Measurements from ENCODE around the gene FCSK.

Gene FCSK

DNA sequence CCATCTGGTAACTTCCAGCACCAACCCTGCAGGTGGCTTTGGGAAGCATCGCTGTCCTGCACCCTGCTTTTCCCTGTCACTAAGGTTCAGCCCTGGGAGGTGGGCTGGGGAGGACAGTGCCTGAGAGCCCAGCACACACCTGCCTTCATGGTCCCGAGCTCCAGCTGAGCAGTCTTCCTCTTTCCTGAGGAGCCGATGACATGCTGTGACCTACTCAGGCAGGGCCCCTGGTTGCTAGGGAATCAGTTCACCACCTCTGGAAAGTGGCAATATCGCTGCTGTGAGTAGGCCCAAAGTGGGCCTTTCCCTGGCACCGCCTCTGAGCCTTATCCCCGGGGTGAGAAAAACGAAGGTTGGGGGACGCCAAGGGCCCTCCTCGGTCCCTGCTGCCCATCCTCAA lies 33.4 kb upstream of the FCSK start:
- no peak for TF ChIP-seq GABPA (IDR thresholded peaks at IDR 0.05; ENCODE audit: low read depth)
- TF ChIP-seq, protein P1, sequence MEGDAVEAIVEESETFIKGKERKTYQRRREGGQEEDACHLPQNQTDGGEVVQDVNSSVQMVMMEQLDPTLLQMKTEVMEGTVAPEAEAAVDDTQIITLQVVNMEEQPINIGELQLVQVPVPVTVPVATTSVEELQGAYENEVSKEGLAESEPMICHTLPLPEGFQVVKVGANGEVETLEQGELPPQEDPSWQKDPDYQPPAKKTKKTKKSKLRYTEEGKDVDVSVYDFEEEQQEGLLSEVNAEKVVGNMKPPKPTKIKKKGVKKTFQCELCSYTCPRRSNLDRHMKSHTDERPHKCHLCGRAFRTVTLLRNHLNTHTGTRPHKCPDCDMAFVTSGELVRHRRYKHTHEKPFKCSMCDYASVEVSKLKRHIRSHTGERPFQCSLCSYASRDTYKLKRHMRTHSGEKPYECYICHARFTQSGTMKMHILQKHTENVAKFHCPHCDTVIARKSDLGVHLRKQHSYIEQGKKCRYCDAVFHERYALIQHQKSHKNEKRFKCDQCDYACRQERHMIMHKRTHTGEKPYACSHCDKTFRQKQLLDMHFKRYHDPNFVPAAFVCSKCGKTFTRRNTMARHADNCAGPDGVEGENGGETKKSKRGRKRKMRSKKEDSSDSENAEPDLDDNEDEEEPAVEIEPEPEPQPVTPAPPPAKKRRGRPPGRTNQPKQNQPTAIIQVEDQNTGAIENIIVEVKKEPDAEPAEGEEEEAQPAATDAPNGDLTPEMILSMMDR (IDR thresholded peaks at IDR 0.05; ENCODE audit: insufficient read depth, low read length) = no peak
- no peak for TF ChIP-seq POLR2AphosphoS5 (IDR thresholded peaks at IDR 0.05; ENCODE audit: low read depth)
- TF ChIP-seq SPI1 (IDR thresholded peaks at IDR 0.05; ENCODE audit: borderline replicate concordance, low read depth) = no peak
- TF ChIP-seq, protein P2, sequence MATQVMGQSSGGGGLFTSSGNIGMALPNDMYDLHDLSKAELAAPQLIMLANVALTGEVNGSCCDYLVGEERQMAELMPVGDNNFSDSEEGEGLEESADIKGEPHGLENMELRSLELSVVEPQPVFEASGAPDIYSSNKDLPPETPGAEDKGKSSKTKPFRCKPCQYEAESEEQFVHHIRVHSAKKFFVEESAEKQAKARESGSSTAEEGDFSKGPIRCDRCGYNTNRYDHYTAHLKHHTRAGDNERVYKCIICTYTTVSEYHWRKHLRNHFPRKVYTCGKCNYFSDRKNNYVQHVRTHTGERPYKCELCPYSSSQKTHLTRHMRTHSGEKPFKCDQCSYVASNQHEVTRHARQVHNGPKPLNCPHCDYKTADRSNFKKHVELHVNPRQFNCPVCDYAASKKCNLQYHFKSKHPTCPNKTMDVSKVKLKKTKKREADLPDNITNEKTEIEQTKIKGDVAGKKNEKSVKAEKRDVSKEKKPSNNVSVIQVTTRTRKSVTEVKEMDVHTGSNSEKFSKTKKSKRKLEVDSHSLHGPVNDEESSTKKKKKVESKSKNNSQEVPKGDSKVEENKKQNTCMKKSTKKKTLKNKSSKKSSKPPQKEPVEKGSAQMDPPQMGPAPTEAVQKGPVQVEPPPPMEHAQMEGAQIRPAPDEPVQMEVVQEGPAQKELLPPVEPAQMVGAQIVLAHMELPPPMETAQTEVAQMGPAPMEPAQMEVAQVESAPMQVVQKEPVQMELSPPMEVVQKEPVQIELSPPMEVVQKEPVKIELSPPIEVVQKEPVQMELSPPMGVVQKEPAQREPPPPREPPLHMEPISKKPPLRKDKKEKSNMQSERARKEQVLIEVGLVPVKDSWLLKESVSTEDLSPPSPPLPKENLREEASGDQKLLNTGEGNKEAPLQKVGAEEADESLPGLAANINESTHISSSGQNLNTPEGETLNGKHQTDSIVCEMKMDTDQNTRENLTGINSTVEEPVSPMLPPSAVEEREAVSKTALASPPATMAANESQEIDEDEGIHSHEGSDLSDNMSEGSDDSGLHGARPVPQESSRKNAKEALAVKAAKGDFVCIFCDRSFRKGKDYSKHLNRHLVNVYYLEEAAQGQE (IDR thresholded peaks at IDR 0.05; ENCODE audit: insufficient replicate concordance, low read depth) = no peak
- no peaks in the 10 kb centered on the region for H3K27me3 ChIP-seq (ENCODE audit: insufficient read depth, poor library complexity, severe bottlenecking)
- 0 out of 2 replicates have a peak overlapping the region, but pooled peaks have one; percentile 10 for H3K27ac ChIP-seq (replicated peaks)
- no peak for DNase-seq (ENCODE audit: low read depth in 1 of 2, low spot score in 1 of 2)
- H3K4me3 ChIP-seq (replicated peaks; ENCODE audit: insufficient read depth, low read length) = no peak overlapping the region

DNA sequence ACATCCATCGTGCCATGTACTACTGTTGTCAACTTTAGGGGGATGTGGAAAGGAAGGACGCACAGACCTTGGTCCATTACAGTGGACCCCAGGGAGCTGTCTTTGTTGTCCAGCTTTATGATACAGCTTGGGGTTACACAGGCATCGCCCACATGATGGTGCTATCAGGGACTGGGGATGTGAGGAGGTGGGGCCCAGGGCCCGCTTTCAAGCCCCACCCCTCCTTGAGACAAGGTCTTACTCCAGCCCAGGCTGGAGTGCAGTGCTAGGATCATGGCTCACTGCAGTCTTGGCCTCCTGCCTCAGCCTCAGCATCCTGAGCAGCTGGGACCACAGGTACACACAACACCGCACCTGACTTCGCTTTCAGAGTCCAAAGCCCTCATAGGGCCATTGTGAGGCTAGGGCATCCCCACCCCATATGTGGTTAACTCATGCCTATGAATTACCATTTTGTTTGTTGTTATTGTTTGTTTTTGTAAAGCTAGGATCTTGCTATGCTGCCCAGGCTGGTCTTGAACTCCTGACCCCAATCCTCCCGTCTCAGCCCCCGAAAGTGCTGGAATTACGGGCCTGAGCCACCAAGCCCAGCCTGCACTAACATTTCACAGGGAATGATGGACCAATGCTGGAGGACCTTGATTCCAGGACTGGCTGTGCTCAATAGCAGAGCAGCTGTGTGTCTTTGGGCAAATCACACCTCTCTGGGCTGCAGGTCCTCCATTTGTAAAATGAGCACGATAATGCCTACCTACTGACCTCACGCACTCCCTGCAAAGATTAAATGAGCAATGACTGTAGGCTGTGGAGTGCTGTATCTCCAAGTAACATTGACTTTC lies 32.7 kb upstream of the FCSK start:
- Histone ChIP-seq H3K4me3 (replicated peaks; ENCODE audit: insufficient read depth, low read length) (no peak overlapping the region), H3K27me3 (ENCODE audit: insufficient read depth, poor library complexity, severe bottlenecking) (no peaks in the 10 kb centered on the region), H3K27ac (replicated peaks) (peak overlapping the region; percentile 83)
- DNase-seq (ENCODE audit: low read depth in 1 of 2, low spot score in 1 of 2) = no peak
- TF ChIP-seq POLR2AphosphoS5 (IDR thresholded peaks at IDR 0.05; ENCODE audit: low read depth) = no peak

DNA sequence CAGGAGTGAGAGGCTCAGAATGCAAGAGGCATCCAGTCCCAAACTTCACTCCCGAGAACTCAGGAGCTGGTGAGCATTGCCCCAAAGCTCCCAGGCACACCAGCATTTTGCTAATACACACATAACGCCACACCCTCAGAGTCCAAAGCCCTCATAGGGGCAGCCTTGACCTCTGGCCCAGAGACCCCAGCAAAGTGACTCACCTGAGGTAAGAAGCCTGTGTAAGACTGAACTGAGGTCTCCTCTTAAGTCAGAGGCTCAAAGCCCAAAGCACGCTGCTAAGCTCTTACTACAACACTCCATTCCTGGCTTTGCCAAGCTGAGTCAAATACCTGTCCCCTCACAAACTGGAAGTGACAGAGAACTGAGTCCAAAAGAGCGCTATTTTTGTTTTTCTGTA lies 31.9 kb upstream of the FCSK start:
- TF ChIP-seq, protein P2 (IDR thresholded peaks at IDR 0.05; ENCODE audit: insufficient replicate concordance, low read depth) = no peak
- TF ChIP-seq, protein P1 (IDR thresholded peaks at IDR 0.05; ENCODE audit: insufficient read depth, low read length) = no peak
- TF ChIP-seq SPI1 (IDR thresholded peaks at IDR 0.05; ENCODE audit: borderline replicate concordance, low read depth) (no peak), GABPA (IDR thresholded peaks at IDR 0.05; ENCODE audit: low read depth) (no peak), POLR2AphosphoS5 (IDR thresholded peaks at IDR 0.05; ENCODE audit: low read depth) (no peak)
- H3K4me3 ChIP-seq (replicated peaks; ENCODE audit: insufficient read depth, low read length) = no peak overlapping the region
- DNase-seq (ENCODE audit: low read depth in 1 of 2, low spot score in 1 of 2) = no peak
- H3K27me3 ChIP-seq (ENCODE audit: insufficient read depth, poor library complexity, severe bottlenecking) = no peaks in the 10 kb centered on the region
- H3K27ac ChIP-seq (replicated peaks) = peak overlapping the region; percentile 83

DNA sequence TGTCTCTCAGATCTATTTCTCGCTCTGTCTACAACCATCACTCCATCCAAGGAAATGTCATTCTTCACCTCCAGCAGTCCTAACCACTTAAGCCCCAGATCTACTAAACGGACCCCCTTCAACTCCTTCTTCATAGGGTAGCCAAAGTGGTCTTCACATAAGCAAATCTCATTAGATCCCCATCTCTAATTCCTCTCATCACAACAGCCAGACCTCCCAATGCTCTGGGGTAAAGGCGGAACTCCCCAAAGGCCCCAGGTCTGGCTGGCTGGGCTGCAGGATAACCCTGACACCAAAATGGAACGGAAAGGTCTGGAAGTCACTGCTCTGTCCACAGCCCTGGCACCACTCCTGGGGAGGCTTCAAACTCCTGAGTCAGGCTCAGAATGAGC lies 26.6 kb upstream of the FCSK start:
- DNase-seq (ENCODE audit: low read depth in 1 of 2, low spot score in 1 of 2) = no peak
- TF ChIP-seq, protein P1 (IDR thresholded peaks at IDR 0.05; ENCODE audit: insufficient read depth, low read length) = no peak
- TF ChIP-seq GABPA (IDR thresholded peaks at IDR 0.05; ENCODE audit: low read depth) (no peak), POLR2AphosphoS5 (IDR thresholded peaks at IDR 0.05; ENCODE audit: low read depth) (no peak), SPI1 (IDR thresholded peaks at IDR 0.05; ENCODE audit: borderline replicate concordance, low read depth) (no peak)
- TF ChIP-seq, protein P2 (IDR thresholded peaks at IDR 0.05; ENCODE audit: insufficient replicate concordance, low read depth) = no peak
- no peak overlapping the region for H3K4me3 ChIP-seq (replicated peaks; ENCODE audit: insufficient read depth, low read length)
- H3K27ac ChIP-seq (replicated peaks) = peak overlapping the region; percentile 99
- no peaks in the 10 kb centered on the region for H3K27me3 ChIP-seq (ENCODE audit: insufficient read depth, poor library complexity, severe bottlenecking)
